Measurements from ENCODE around the gene RAP1GAP2. TPM values are rescaled to one million over a fixed set of nuclear protein-coding genes. Genes with fewer than 3 reads are reported as not detected.

The RAP1GAP2 gene
- total RNA-seq, 1 donor from 2014 or later, result 5.1 TPM

DNA sequence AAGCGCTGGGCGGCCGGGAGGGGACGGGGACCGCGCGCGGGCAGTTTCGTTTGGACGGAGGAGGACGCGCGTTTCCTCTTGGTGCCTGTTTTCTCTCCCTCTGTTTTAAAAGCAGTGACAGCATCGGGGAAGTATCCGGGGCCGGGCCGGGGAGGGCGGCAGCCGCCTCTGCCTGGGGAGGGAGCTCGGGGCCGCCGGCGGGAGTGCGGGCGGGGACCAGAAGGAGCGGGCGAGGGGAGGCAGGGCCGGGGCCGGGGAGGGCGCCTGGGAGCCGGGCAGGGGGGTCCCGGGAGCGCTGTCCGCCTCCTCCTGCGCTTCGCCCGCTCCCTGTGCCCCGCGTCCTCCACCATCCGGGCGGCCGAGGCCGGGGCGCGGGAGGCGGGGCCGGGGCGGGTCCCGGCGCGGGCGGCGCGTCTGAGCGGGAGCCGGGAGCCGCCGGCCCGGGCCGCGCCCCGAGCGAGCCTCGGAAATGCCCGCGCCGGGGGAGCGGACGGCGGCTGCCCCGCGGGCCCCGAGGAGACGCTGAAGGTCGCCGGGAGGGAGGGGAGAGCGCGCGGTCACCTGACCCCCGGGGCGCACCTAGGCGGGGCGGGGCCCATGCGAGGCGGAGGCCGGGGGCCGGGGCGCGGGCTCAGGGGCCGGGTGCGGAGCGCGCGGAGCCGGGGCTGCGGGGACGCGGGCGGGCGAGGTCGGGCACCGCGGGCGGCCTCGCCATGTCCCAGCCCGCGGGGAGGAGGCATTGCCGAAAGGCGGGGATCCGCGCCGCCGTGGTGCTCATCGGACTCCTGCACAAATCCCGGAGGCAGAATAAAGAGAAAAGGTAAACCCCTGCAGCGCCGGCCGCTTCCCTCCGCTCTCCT, 57.3 kb downstream of the RAP1GAP2 start:
- no peak for DNase-seq

DNA sequence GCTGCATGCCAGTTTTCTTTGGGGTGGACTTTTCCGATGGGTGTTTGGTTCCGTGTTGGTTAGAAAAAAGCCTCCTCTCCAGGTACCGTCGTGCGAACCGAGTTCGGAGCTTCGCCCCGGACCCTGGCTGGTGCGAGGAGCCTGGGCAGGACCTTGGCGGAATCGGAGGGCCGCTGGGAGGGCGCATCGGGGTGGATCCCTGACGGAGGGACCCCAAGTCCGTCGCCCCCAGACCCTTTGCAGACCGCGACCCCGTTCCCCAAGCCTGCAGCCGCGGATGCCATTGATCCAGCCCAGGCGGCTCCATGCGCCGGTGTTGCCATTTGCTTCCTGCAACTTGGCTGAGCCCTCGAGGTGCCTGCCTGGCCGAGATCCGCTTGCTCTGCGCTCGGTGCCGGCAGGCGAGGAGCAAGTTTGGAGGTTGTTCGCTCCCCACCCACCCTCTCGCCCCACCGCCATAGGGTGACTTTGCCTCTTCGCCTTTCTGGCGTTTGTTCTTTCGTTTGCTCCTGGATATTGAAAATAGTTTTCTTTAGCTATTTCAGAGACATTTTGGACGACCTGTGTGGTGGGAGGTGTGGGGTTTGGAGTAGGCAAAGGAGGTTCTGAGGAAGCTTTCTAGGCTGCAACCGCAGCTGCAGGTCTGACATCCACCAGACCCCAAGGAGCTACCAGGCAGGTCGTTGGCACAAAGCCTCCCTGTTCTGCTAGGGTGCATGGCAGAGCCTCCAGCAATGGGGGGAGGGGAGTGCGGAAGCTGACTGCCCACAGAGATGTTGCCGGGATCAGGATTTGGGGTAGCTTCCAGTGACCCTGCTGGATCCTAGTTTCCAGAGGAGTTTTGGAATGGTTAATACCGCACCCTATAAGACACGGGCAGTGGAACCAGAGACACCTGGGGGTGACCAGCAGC, 58.2 kb downstream of the RAP1GAP2 start:
- no peak for DNase-seq

DNA sequence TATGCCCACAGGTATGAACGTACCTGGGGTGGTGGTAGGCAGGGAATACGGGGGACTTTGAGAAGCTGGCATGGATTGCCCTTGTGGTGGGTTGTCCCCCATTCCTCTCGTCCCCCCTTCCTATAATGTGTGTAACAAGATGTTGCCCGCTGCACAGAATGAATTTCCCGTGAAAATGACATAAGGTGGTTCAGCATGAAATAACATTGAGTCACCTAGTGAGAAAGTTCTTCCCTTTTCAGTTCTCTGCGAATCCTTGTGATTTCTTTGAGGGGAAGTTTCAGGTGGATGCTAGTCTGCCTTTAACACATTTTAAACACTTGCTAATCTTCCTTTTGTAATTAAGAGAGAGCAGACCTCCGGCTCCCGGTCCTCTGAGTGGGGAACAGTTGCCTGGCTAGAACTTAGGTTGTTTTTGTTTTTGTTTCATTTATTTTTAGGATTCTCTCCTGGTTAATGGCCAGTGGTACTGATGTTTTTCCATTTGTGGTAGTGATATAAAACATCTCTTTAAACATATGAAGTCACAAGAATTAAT, 58.9 kb downstream of the RAP1GAP2 start:
- no peak for DNase-seq

DNA sequence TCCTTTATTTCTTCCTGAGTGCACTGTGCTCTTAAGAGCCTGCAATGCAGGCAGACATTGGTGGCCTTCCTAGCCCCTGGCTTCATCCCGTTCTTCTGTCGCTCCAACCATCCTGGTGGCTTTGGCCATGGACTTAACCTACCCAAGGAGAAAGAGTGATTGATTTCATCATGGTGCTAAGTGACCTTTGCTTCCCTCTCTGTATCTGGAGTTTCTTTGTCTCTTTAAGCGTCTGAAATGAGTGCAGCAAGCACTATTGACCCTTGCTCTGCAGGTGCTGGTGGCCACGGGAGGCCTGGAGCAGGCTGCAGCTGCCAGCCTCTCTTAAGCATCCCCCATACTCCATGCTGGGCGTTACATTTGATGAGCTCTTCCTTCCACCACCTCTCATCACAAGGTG, 60.5 kb downstream of the RAP1GAP2 start:
- no peak for DNase-seq

DNA sequence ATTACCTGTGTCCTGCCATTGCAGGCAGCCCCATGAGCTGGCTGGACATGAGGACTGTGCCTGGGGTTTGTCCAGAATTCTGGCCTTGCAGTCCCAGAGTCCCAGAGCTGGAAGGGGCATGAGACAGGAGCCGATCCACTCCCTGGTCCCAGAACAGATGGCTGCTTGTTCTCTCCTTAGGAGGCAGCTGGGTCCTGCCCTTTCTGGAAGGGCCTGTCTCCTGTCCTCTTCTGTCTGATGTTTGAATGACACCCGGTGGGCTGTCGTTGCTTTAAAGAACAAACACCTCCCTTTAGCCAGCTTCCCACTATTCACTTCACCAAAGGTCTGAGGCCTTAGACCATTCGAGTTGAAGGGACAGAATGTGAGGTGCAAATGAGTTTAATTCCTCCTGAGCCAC, 63.8 kb downstream of the RAP1GAP2 start:
- no peak for DNase-seq

DNA sequence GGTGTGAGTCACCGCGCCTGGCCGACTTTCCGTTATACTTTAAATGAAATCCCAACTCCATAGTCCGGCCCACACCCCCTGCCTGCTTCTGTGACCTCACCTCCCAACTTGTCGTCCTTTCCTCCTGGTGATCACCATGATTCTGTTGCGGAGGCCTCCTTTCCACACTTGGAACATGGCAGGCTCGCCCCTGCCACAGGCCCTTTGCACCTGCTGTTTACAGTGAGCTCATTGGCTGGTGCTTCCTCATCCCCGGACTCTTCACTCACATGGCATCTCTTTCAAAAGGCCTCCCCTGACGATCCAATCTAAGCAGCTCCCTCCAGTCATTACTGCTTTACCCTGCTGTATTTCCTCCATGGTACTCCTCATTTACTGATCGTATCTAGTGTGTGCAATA, 64.6 kb downstream of the RAP1GAP2 start:
- DNase-seq, result no peak

DNA sequence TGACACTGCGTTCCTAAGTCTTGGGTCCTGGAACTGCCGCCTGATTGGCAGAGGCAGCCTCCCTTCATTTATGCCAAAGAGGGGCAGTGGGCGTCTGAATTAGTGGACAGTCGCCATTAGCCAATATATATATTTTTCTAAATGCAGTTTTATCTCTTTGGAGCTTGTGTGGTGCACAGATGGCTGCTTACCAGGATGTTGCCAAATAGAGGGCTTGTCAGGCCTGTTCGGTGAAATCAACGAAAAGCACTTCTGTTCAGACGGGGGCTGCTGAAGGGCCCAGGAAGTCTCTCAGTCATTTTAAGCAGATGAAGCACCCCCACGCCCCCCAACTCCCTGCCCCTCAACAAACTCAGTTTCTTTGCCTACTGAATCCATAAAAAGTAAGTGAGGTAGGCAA, 66.0 kb downstream of the RAP1GAP2 start:
- DNase-seq, result no peak

DNA sequence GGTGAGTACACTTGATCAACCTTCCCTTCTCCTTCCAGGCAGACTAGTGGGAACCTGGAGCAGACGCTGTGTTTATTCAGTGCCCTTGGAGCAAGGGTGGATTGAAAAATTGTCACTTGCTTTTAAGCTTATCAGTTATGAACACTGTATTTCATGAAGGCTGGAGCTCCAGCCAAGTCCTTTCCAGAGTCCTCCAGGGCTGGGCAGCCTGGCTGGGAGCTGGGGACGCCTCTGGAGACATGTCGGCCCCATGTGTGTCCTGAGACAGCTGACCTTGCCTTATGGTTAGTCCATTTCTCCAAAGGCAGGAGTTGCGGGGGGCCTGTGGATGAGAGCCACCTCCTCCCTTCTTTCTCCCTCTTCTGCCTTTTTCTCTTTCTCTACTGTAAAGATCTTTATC, 67.0 kb downstream of the RAP1GAP2 start:
- DNase-seq, result no peak

DNA sequence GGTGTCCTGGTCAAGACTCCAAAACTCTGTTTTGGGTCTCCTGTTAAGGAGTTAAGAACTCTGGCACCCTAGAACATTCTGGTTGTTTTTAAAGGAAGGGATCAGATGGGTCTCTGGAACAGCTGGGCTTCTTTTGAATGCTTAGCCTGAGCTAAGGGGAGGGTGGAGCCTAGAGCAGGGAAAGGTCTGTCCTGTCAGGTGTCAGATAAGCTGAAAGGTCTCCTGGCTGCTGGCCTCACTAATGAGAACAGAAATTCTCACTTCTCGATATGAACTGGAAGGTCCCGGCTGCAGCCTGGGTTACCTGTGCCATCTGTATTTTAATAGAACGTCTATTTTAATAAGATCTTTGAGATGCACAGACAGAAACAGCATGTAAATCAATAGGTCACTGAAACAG, 69.0 kb downstream of the RAP1GAP2 start:
- no peak for DNase-seq

DNA sequence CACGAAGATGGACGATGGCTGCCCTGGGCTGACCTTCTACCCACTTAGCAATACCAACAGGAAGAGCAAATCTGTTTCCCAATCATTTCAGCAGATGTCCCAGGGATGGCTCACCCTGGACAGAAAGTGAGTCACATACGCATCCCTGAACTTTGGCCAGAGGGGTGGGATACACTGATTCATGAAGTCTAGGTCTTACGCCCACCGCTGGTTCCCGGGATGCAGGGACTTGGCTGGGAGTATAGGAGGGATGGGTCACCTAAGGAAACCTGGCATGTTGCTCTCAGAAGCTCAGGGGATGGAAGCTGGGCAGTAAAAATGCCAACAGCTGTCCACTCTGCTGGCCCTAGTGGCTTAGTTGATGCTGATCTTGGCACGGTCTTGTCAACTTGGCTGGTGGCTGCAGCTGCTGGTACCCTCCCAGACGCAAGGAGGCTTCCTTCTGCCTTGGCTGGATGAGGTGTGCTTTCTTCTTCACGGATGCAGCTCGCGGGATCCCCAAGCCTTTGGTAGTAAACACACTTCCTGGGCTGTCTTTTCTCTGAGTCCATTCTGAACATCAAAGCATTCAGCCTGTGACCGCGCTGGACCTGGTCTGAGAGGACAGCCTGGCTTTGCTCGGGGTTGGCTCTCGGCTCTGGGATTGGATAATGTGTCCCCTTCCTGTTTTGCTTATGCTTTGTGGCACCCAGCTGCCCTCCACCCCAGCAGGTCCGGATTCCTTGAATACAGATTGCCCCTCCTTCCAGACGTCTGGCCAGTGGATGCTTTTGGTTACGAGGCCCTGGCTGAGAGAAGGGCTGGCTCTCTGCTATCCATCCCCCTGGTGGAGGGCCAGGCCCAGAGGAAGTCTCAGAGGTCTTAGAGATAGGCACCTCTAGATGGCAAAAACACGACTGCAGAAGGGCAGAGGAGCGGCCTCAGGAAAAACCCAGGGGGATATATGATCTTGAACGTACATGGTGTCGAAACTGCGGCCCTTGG, 71.5 kb downstream of the RAP1GAP2 start:
- DNase-seq, result no peak

DNA sequence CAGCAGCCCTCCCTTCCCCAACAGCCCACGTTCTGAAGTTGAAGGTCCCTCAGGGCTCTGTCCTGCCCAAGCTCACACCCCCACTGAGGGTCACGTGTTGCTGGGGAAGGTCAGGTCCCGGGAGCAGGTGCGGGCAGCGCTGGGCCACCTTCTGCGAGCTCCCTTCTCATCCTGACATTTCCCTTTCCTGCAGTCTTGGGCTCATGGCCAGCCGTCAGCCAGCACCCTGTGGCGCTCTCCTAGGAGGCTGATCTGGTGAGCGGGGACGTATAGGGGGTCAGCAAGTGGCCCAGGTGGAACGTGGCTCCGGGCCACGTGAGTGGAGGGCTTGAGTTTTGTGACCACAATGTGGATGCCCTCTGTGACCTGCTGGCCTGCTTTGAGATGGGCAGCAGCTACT, 73.4 kb downstream of the RAP1GAP2 start:
- no peak for DNase-seq

DNA sequence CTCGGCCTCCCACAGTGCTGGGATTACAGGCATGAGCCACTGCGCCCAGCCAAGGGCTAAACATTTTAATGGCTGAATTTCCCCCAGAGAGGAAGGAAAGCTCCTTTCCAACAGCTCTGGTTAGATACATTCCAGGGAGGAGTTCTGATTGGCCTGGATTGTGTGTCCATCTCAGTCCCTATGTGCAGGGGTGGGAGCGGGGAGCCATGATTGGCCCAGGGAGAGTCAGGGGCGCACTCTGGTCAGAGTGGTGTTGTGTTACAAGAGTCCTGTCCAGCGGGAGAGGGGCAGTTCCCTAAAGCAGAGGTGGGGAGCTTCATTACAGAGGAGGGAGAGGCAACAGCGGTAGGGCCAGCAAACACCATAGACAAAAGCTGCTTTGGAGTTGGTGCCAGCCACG, 75.0 kb downstream of the RAP1GAP2 start:
- DNase-seq, result no peak

DNA sequence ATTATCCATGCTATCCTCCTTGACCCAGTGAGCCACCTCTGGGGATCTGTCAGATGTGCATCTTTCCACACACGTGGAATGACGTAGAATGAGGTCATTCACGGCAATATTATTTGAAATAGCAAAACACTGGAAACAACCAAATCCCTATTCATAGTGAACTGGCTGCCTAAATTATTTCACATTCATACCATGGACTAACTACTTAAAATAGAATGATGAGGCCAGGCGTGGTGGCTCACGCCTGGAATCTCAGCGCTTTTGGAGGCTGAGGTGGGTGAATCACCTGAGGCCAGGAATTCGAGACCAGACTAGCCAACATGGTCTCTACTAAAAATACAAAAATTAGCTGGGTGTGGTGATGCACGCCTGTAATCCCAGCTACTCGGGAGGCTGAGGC, 75.5 kb downstream of the RAP1GAP2 start:
- DNase-seq, result no peak

DNA sequence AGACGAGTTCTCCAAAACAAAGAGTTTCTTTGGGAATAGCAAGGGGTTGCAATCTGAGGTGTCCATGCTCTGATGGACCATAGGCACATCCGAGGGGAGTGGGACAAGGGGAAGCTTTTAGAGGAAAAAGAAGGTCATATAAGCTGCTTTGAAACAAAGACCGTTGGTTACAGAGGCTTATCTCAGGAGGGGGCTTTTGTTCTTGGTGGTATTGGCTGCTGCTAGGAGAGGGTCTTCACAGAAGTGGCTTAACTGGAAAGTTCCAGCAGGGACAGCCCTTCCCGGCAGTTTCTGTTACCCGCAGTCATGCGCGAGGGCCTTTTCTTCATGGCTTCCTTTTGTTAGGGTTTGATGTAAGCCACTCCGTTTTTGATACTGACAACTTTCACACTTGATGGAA, 76.0 kb downstream of the RAP1GAP2 start:
- DNase-seq, result no peak

DNA sequence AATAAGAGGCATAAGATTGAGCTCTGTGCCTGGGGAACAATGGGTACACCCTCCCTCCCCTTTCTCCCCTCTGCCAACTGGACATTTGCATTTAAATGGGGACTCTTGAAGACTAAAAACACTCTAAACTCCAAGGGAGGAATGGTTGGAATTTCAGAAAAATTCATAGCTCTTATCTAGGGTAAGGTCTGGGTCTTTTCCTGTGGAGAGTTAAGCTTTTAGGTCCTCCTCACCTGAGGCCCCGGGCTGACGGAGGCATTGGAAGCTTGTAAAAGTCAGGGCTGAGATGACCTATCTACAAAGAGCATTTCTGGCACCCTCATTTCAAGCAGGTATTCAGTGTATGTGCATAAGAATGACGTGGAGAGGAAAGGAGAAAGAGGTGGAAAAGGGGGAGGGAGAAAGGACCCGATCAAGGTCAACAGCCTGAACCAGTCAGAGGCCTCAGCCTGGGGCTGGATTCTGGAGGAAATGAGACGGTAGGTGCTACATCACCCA, 78.0 kb downstream of the RAP1GAP2 start:
- no peak for DNase-seq

DNA sequence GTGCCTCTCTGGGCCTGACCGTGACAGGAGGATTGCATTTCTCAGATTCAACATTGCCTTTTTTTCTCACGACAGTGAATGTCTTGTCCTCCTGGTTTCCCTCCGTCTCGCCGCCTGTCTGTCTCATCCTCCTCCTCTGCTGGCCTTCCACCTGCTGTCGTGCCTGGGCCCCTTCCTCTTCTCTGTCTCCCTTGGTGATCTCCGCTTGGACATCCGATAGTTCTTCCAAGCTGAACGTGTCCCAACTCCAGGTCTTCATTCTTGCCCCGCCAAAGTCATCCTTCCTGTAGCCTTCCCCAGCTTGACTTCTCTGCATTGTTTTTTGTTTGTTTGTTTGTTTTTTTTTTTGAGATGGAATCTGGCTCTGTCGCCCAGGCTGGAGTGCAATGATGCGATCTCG, 79.4 kb downstream of the RAP1GAP2 start:
- DNase-seq, result no peak

DNA sequence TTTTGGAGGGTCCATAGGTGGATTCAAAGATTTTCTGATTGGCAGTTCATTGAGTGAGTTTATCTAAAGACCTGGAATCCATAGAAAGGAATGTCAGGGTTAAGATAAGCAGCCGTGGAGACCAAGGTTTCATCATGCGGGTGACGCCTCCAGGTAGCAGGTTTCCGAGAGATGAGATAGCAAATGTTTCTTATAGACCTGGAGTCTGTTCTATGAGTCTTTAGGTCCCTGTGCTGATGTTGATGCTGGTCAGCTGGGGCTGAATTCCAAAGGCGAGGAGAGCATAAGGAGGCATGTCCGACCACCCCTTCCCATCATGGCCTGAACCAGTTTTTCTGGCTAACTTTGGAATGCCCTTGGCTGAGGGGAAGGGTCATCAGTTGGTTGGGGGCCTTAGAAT, 80.2 kb downstream of the RAP1GAP2 start:
- DNase-seq, result no peak

DNA sequence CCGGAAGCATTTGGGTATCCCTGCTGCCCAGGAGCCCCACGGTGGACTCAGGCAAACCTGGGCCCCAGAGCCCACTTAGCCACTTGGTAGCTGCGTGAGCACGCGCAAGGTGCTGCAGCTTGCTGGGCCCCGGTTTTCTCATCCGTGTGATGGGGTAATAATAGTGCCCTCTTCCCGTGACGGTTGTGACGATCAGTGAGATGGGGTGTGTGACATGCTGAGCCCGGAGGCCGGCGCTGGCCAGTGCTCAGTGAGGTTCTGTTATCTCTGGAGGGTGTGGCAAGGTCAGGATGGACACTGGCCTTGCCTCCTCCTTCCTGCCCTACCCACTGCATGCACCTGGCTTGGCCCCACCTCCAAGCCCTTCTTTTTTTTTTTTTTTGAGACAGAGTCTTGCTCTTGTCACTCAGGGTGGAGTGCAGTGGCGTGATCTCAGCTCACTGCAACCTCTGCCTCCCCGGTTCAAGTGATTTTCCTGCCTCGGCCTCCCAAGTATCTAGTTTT, 82.6 kb downstream of the RAP1GAP2 start:
- DNase-seq, result no peak

DNA sequence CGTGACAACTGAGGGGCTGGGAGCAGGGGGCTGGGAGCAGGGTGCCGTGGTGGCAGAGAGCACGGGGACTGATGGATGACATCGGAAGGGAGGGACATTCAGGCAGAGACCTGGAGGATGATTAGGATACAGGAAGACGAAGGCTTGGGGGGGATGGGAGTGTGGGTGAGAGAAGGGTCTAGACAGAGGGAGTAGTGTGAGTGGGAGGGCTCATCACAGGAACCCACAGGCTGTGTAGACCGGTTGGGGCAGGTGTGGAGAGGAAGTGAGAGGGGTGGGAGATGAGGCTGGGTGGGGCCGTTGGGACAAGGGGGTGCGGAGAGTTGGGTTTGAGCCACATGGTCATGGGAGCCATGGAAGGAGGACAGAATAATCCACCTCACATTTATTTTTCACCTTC, 83.8 kb downstream of the RAP1GAP2 start:
- DNase-seq, result no peak

DNA sequence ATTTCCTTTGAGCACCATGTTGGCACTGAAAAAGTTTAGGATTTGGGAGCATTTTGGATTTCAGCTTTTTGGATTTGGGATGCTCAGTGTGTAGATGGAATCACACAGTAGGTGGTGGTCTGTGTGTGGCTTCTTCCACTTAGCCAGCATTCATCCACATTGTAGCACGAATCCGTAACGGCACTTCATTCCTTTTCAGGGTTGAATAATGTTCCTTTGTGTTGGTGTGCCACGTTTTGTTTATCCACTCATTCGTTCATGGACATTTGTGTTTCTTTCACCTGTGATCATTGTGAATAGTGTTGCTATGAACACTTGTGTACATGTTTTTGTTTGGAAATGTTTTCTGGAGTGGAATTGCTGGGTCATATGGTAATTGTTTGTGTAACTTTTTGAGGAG, 85.1 kb downstream of the RAP1GAP2 start:
- DNase-seq, result no peak

DNA sequence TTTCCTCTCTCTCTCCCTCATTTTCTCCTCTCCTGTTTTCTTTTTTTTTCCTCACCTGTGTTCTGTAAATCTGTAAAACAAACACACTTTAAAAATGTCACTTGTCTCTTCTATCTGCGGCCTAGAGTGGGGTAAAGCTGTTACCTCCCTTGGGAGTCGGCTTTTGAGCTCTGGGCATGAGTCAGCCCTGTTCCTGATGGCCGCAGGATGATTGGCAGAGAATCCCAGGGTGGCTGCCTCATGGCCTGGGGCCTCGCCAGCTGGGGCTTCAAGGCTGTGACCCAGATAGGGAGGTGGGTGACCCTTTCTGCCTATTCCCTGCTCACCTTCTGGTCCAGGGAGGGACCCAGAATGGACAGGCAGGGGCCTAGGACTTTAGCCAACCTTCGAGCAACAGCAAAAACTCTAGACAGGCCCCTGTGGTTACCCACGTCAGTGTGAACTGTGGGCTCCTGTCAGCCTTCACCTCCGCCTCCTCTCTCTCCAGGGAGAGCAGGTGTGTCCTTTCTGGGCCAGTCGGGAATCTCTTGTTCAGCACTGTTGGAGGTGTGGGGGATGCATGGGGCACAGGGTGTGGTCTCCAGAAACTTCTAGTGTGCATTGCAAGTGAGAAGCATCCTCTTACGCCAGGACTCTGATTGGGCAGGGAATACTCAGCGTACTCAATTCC, 87.4 kb downstream of the RAP1GAP2 start:
- no peak for DNase-seq

Measured in skin of body (tissue), 2 donors.